GM12878 (cell line): Measurements from ENCODE around the gene SLC36A1. TPM values are rescaled to one million over a fixed set of nuclear protein-coding genes. Genes with fewer than 3 reads are reported as not detected.

Experiments
- ATAC-seq: fragments of 200-7000 bp; cut with Tn5 transposase; 3 replicates; pipeline ENCODE4 v1.9.1; 2020; ENCODE audit warnings: mild to moderate bottlenecking, moderate library complexity
- BruUV-seq: library from RNA; stranded (reverse); fragments of 400-500 nt; replicated peaks from 2 replicates; lab custom pipeline; 2021; lab: Mats Ljungman, UMichigan
- CTCF ChIA-PET: fragments of 300-600 bp; sonication (Branson Sonifier 250); formaldehyde crosslinking; extraction: SDS; loops from one replicate; lab custom pipeline; 2021; ENCODE audit warnings: inconsistent platforms; lab: Yijun Ruan, JAX
- POLR2A ChIA-PET: fragments of 350-600 bp; formaldehyde crosslinking; extraction: SDS; loops from one replicate; lab custom pipeline; 2021; ENCODE audit warnings: inconsistent platforms; lab: Charles Lee
- RAD21 ChIA-PET: fragments of 300-600 bp; sonication (Branson Sonifier 250); formaldehyde crosslinking; loops from one replicate; lab custom pipeline; 2023; ENCODE audit warnings: antibody characterized with exemption; ENCODE audit not compliant: unreplicated experiment; lab: Charles Lee
- SMC1A ChIA-PET: fragments of 300-600 bp; sonication (Branson Sonifier 250); formaldehyde crosslinking; loops from one replicate; lab custom pipeline; 2023; ENCODE audit not compliant: unreplicated experiment, uncharacterized antibody; lab: Charles Lee
- DNase-seq: peaks from one replicate; pipeline ENCODE4 v3.0.0-alpha.2; 2011; ENCODE audit warnings: low read depth, low spot score
- FAIRE-seq: peaks from 3 replicates; lab custom pipeline; 2011; peaks lifted over from hg19 to GRCh38; lab: Jason Lieb, UNC
- H2AFZ ChIP-seq: 2 replicates; pipeline ENCODE4 v1.6.0; 2011; ENCODE audit warnings: low read depth, low read length, control low read depth; ENCODE audit not compliant: control insufficient read depth
- H3K27ac ChIP-seq: 2 replicates; pipeline ENCODE4 v1.5.1; 2011; ENCODE audit warnings: control low read depth; ENCODE audit not compliant: control insufficient read depth, insufficient read depth
- H3K27me3 ChIP-seq, 2 experiments: replicated peaks in 1 of 2; 2 replicates each; pipeline versions ENCODE4 v1.6.0 to v1.6.1; 2011; ENCODE audit warnings: low read length in 1 of 2; ENCODE audit not compliant: control insufficient read depth in 2 of 2, insufficient read depth in 2 of 2
- H3K36me3 ChIP-seq, 2 experiments: 2 replicates each; pipeline ENCODE4 v1.5.1; 2011; ENCODE audit warnings: low read length in 1 of 2; ENCODE audit not compliant: control insufficient read depth in 2 of 2, insufficient read depth in 2 of 2
- H3K4me1 ChIP-seq: 2 replicates; pipeline ENCODE4 v1.6.1; 2011; ENCODE audit warnings: mild to moderate bottlenecking, low read length, moderate library complexity, mixed read lengths; ENCODE audit not compliant: control insufficient read depth, insufficient read depth
- H3K4me2 ChIP-seq: 2 replicates; pipeline ENCODE4 v1.6.0; 2011; ENCODE audit warnings: control low read depth; ENCODE audit not compliant: control insufficient read depth, insufficient read depth
- H3K4me3 ChIP-seq: fragments of 200-600 bp; sonication (generic); 2 replicates; pipeline ENCODE4 v1.5.1; 2016
- H3K79me2 ChIP-seq: 2 replicates; pipeline ENCODE4 v1.6.0; 2011; ENCODE audit warnings: low read length; ENCODE audit not compliant: control insufficient read depth, insufficient read depth
- H3K9ac ChIP-seq: 2 replicates; pipeline ENCODE4 v1.8.0; 2011; ENCODE audit warnings: low read length, control low read depth, mixed read lengths; ENCODE audit not compliant: control insufficient read depth, insufficient read depth
- H3K9me3 ChIP-seq: replicated peaks from 3 replicates; pipeline ENCODE4 v1.5.1; 2011; ENCODE audit warnings: mild to moderate bottlenecking, low read length; ENCODE audit not compliant: control insufficient read depth, insufficient read depth
- H4K20me1 ChIP-seq: 2 replicates; pipeline ENCODE4 v1.6.0; 2011; ENCODE audit not compliant: control insufficient read depth, insufficient read depth
- BCL3 ChIP-seq: IDR thresholded peaks from 2 replicates; pipeline ENCODE4 v1.6.1; 2011; ENCODE audit warnings: borderline replicate concordance, low read depth, mild to moderate bottlenecking, moderate library complexity, low read length; ENCODE audit not compliant: insufficient read depth, poor library complexity, severe bottlenecking
- RB1 ChIP-seq: fragments of 450-650 bp; formaldehyde crosslinking; IDR thresholded peaks from 2 replicates; pipeline ENCODE4 v1.6.1; 2017; ENCODE audit warnings: mild to moderate bottlenecking, borderline replicate concordance
- SMAD1 ChIP-seq: fragments of 450-650 bp; IDR thresholded peaks from 2 replicates; pipeline ENCODE4 v1.6.1; 2018; ENCODE audit warnings: mild to moderate bottlenecking, low read depth; ENCODE audit not compliant: partially characterized antibody
- YY1 ChIP-seq: IDR thresholded peaks from 2 replicates; pipeline ENCODE4 v1.6.1; 2011; ENCODE audit warnings: low read depth, mild to moderate bottlenecking, low read length
- ZNF24 ChIP-seq: fragments of 450-650 bp; IDR thresholded peaks from 2 replicates; pipeline ENCODE4 v1.6.1; 2017; ENCODE audit warnings: antibody characterized with exemption, mild to moderate bottlenecking
- WGBS: methylation state at CpG from one replicate; pipeline ENCODE4 v1.1.6; 2016; ENCODE audit warnings: low lambda C conversion rate; ENCODE audit not compliant: insufficient replicate concordance, insufficient coverage; ENCODE audit errors: missing lambda C conversion rate; 5-methylcytosine and 5-hydroxymethylcytosine counted together
- in situ Hi-C: fragments of 300-500 bp; cut with MboI; formaldehyde crosslinking; loops from 9 replicates; pipeline ENCODE4 v1.14.3; 2018; ENCODE audit warnings: mixed read lengths
- intact Hi-C: fragments of 100-400 bp; cut with micrococcal nuclease; formaldehyde crosslinking; loops from one replicate; pipeline ENCODE4 v1.14.2; 2022; ENCODE audit not compliant: unreplicated experiment
- polyA plus RNA-seq, 11 experiments: library from polyadenylated mRNA; depleted of rRNA in 4 of 11; unstranded in 6 of 11; stranded (reverse) in 5 of 11; fragments of >200 nt; fragmentation: Nextera tagmentation in 4 of 11; fragmentation: Illumina TruSeq in 1 of 11; extraction: Ambion mirVana in 4 of 11; extraction: Trizol in 1 of 11; gene quantifications; 1 replicate in 1 of 11; 2 replicates in 10 of 11; pipeline versions ENCODE4 v1.2.1 to v1.2.3, GENCODE V29; 2011 to 2016; ENCODE audit warnings: inconsistent platforms in 2 of 11, missing spikeins in 2 of 11, low read depth in 1 of 11
- total RNA-seq, 4 experiments: library from RNA; depleted of rRNA in 3 of 4; stranded (reverse); fragments of >200 nt in 3 of 4; fragmentation: Illumina TruSeq in 1 of 4; extraction: Trizol in 1 of 4; gene quantifications; 2 replicates each; pipeline versions ENCODE4 v1.2.1 to v1.2.3, GENCODE V29; 2013 to 2021
- TF ChIP-seq, protein P1 (sequence below): fragments of 450-650 bp; IDR thresholded peaks from 2 replicates; pipeline ENCODE4 v1.6.1; 2017; ENCODE audit warnings: low read depth, mild to moderate bottlenecking, moderate library complexity

SLC36A1 gene
- total and polyA plus RNA-seq, 10 of the 15 experiments (the other 5 are each of a cell fraction or from before 2014, with no cell fraction given) = 0.50 to 8.2 (median 3.5) TPM

DNA sequence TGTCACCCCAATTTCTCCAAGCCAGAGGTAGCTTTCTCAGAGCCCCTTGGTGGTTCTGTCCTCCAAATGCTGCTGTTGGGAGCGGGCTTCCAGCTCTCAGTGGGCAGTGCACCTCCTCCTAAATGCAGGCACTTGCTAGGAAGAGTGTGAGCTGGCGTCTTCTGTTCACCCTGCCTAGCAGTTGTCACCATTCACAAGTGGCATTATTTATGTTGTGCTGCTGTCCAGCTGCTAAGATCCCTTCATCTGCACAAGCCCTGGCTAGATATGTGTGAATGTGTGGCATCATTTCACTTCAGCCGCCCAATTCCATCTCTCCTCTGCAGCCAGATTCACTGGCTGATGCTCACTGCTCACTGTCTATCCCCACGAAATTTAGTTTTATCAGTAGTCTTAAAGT lies 43.7 kb downstream of the SLC36A1 start (continued):
- TF ChIP-seq, protein P1, sequence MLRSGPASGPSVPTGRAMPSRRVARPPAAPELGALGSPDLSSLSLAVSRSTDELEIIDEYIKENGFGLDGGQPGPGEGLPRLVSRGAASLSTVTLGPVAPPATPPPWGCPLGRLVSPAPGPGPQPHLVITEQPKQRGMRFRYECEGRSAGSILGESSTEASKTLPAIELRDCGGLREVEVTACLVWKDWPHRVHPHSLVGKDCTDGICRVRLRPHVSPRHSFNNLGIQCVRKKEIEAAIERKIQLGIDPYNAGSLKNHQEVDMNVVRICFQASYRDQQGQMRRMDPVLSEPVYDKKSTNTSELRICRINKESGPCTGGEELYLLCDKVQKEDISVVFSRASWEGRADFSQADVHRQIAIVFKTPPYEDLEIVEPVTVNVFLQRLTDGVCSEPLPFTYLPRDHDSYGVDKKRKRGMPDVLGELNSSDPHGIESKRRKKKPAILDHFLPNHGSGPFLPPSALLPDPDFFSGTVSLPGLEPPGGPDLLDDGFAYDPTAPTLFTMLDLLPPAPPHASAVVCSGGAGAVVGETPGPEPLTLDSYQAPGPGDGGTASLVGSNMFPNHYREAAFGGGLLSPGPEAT = no peak
- no peak for TF ChIP-seq ZNF24
- TF ChIP-seq BCL3 = no peak
- no peak for TF ChIP-seq YY1
- TF ChIP-seq, all 136 proteins: peak for 0

DNA sequence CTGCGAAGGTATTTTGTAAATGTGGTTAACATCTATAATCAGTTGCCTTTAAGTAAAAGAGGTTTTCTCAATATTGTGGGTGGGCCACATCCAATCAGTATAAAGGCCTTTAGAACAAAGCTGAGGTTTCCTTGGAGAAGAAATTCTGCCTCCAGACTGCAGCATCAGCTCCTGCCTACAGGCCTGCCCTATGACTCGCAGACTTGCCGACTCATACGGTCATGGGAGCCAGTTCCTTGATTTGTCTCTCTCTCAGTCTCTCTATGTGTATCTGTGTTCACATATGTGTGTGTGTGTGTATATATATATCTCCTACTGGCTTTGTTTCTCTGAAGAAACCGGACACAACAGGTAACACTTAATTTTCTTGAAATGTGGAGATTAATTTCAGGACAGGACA lies 45.3 kb downstream of the SLC36A1 start:
- ChIA-PET RAD21 (interaction anchor here (1.0 kb wide), 1 partner anchor 45 kb away, joined by 3 read pairs; the partner anchor contains the start of gene SLC36A1), CTCF (no interaction called here), SMC1A (interaction anchor here (1.0 kb wide), 1 partner anchor 159 kb away, joined by 3 read pairs; no protein-coding TSS in a partner anchor), POLR2A (no interaction called here)
- DNase-seq (no peak), FAIRE-seq (no peak), ATAC-seq (no peak)
- no peak overlapping the region for H2AFZ ChIP-seq
- H3K4me1 ChIP-seq = peaks cover 5% of the 10 kb centered on the region; the same call in 1 of the 2 replicates
- H3K79me2 ChIP-seq = no peaks in the 10 kb centered on the region
- in situ Hi-C loops = no loop called here
- no peak overlapping the region for H3K27ac ChIP-seq
- H3K27me3 ChIP-seq = no peaks in the 10 kb centered on the region
- intact Hi-C loops = no loop called here
- no peaks in the 10 kb centered on the region for H3K9me3 ChIP-seq
- 96% methylated on average over 5 of the region's 5 CpGs for WGBS
- no peak for TF ChIP-seq RB1
- TF ChIP-seq SMAD1 = no peak
- H3K36me3 ChIP-seq = peaks cover 0 to 3% of the 10 kb centered on the region in 2 experiments; a peak in 2 of 4 replicates
- H4K20me1 ChIP-seq = no peaks in the 10 kb centered on the region
- H3K4me2 ChIP-seq = no peak overlapping the region
- H3K4me3 ChIP-seq = no peak overlapping the region
- H3K9ac ChIP-seq = no peak overlapping the region
- no TSS peak for BruUV-seq
